GM13976 (cell line): ENCODE measurements around the gene CYP46A1.

Source experiments
- DNase-seq: peaks from one replicate; pipeline ENCODE4 v3.0.0; 2012; ENCODE audit warnings: low spot score
- CTCF ChIP-seq: IDR thresholded peaks from 2 replicates; pipeline ENCODE4 v1.5.1; 2012; ENCODE audit warnings: borderline replicate concordance, mild to moderate bottlenecking; ENCODE audit not compliant: insufficient read depth; ENCODE audit errors: extremely low read depth, missing control alignments, control extremely low read depth
- in situ Hi-C: fragments of 300-500 bp; cut with MboI; formaldehyde crosslinking; loops from one replicate; pipeline ENCODE4 v1.12.0; 2022; ENCODE audit warnings: low sequenced_read_pairs, mixed read lengths, inconsistent platforms; ENCODE audit not compliant: unreplicated experiment

CYP46A1 gene

GRCh38 chr14:99752486-99753121, 68.5 kb downstream of the CYP46A1 start:
- DNase-seq: no peak
- in situ Hi-C loops: no loop called here
- TF ChIP-seq CTCF: no peak

DNA sequence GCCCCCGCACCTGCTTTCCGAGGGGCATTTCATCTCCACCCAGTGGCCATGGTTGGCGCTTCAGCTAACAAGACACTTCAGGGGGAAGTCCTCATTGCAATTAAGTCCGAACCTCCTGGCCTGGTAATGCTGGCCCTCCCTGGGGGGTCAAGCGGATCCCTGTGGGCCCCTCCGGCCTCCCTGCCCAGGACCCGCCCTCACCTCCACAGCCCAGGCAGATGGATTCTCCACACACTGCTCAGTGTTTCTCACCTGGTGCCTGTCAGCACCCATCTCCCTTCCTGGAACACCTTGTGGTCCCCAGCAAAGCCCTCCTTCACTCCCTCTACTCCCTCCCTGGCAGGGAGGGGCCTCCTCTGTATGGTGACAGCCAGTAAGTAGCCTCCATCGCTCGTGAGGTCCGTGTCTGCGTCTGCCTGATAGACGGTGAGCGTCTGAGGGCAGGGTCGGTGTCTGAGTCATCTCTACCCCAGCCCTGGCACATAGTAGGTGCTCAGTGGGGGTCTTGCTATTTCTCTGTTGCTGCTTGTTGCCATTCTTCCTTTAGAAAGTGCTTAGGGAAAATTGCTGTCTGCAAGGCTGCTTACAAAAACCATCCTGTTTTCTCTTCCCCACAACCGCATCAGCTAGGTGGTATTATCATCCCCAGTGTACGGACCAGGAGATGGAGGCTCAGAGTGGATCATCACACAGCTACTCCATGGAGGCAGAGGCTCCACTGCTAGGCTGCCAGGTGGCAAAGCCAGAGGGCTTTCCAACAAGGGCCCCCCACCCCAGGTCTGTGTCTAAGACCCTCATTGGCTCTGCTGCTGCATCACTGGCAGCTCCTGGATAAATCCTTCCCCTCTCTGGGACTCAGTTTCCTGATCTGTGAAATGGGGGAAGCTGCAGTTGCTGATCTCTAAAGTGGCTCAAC, 69.4 kb downstream of the CYP46A1 start:
- in situ Hi-C loops: no loop called here
- TF ChIP-seq CTCF: no peak
- no peak for DNase-seq

- no peak for TF ChIP-seq CTCF
- DNase-seq: no peak
- in situ Hi-C loops: no loop called here
Observed at GRCh38 chr14:99754141-99755067, 70.3 kb downstream of the CYP46A1 start.

GRCh38 chr14:99755068-99755405, 70.9 kb downstream of the CYP46A1 start:
- TF ChIP-seq CTCF: no peak
- no peak for DNase-seq
- in situ Hi-C loops: no loop called here

GRCh38 chr14:99755629-99756603, 71.8 kb downstream of the CYP46A1 start:
- in situ Hi-C loops: no loop called here
- no peak for DNase-seq
- TF ChIP-seq CTCF: no peak
